HG02852 (cell line): ENCODE data around the gene RPL23.
"Not testable (repeated sequence)": the region's sequence is repeated elsewhere in the genome, so short reads cannot be mapped to it uniquely, and the experiment has no call there.

ENCODE experiments used
- ATAC-seq: cut with Tn5 transposase; IDR thresholded peaks from one replicate; pipeline ENCODE4 v1.9.1; 2021; ENCODE audit warnings: mild to moderate bottlenecking, moderate library complexity; ENCODE audit not compliant: unreplicated experiment

RPL23 gene

GRCh38 chr17:38868817-38869525 is 15.4 kb upstream of the RPL23 start:
- ATAC-seq: peak; percentile 32

GRCh38 chr17:38867968-38868816 is 14.7 kb upstream of the RPL23 start:
- no peak for ATAC-seq

GRCh38 chr17:38867179-38867967 is 13.9 kb upstream of the RPL23 start:
- ATAC-seq: no peak

- ATAC-seq: no peak
Observed at GRCh38 chr17:38864636-38865398, 11.3 kb upstream of the RPL23 start.

GRCh38 chr17:38861399-38861843 is 7.9 kb upstream of the RPL23 start:
- ATAC-seq: no peak

GRCh38 chr17:38857271-38857670 is 3.8 kb upstream of the RPL23 start:
- ATAC-seq: no peak

- ATAC-seq: not testable (repeated sequence)
Observed at GRCh38 chr17:38855101-38855714, 1.7 kb upstream of the RPL23 start.

- no peak for ATAC-seq
Observed at GRCh38 chr17:38852771-38853291, 690 bp downstream of the RPL23 start.

GRCh38 chr17:38851434-38851833 is 2.1 kb downstream of the RPL23 start:
- ATAC-seq: no peak

GRCh38 chr17:38850374-38850773 is 3.1 kb downstream of the RPL23 start:
- ATAC-seq: no peak

- no peak for ATAC-seq
Observed at GRCh38 chr17:38848939-38849605, 4.4 kb downstream of the RPL23 start.

GRCh38 chr17:38848557-38848891 is 5.0 kb downstream of the RPL23 start:
- ATAC-seq: no peak

GRCh38 chr17:38844261-38844757 is 9.2 kb downstream of the RPL23 start:
- ATAC-seq: no peak

- no peak for ATAC-seq
Observed at GRCh38 chr17:38825762-38826247, 27.7 kb downstream of the RPL23 start.

GRCh38 chr17:38824899-38825761 is 28.4 kb downstream of the RPL23 start, which contains the start of gene CWC25:
Gene CWC25, minus strand, starts transcription at chr17:38825321. Its CDS starts 138 bp downstream, at chr17:38825183.
- ATAC-seq: peak; percentile 82

GRCh38 chr17:38815576-38816193 is 37.8 kb downstream of the RPL23 start:
- ATAC-seq: no peak

- ATAC-seq: no peak
Observed at GRCh38 chr17:38809828-38810227, 43.7 kb downstream of the RPL23 start.
